ENCODE data around the gene FHAD1.
"Not testable (repeated sequence)": the region's sequence is repeated elsewhere in the genome, so short reads cannot be mapped to it uniquely, and the experiment has no call there.

FHAD1 gene

DNA sequence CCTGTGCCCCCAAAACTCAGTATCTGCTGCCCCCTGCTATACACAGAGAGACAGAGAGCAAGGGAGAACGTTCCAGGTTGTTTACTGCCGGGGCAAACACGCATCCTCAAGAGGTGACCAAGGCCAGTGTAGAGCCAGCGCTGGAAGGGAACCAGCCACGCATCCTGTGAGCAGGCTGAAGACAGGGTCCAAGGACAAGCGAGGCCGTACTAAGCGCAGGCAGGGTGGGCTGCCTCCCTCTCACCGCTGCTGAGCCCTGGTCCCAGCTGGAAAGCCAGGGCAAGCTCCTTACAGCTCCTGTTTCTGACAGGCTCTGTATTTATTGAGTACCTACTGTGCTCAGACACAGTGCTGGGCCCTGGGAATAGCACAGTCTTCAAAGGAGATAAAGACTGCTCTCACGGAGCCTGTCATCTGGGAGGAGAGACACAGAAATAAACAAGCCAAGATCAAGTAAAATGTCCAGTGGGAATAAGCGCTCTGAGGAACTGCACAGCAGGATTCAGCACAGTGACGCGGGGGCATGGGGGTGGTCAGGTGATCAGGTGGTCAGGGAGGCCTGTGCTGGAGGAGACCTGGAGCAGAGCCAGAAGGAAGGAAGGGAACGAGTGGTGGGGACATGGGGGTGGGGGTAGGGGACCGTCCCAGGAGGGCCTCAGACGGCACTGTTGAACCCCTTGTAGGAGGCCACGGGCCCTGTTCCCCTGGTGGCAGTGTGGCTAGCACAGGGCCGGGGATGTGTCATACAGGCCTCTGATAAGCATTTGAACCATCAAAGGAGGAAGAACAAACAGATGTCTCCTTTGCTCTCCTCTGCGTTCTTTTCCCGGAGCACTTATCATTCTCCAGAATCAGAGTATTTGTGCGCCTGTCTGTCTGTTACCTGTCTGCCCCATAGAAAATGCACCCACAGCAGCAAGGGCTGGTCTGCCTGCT lies 124.9 kb downstream of the FHAD1 start:
- TF ChIP-seq, protein P1, sequence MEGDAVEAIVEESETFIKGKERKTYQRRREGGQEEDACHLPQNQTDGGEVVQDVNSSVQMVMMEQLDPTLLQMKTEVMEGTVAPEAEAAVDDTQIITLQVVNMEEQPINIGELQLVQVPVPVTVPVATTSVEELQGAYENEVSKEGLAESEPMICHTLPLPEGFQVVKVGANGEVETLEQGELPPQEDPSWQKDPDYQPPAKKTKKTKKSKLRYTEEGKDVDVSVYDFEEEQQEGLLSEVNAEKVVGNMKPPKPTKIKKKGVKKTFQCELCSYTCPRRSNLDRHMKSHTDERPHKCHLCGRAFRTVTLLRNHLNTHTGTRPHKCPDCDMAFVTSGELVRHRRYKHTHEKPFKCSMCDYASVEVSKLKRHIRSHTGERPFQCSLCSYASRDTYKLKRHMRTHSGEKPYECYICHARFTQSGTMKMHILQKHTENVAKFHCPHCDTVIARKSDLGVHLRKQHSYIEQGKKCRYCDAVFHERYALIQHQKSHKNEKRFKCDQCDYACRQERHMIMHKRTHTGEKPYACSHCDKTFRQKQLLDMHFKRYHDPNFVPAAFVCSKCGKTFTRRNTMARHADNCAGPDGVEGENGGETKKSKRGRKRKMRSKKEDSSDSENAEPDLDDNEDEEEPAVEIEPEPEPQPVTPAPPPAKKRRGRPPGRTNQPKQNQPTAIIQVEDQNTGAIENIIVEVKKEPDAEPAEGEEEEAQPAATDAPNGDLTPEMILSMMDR (IDR thresholded peaks at IDR 0.05; ENCODE audit: control insufficient read depth, extremely low read depth, insufficient read depth) = no peak

DNA sequence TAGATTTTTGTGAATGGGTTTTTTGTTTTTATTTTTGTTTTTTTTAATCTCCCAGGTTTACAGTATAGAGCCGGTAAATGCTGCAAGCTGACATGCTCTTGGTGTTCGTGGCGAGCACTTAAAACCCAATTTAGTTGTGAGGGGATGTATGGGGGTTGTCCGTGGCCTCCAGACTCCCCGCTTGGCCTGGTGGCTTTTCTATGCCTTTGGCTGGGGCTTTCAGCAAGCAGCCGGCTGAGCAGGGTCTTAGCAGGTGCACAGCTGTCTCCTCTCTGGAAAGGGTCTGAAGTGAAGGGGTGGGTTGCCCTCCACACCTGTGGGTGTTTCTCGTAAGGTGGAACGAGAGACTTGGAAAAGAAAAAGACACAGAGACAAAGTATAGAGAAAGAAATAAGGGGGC lies 131.7 kb downstream of the FHAD1 start:
- TF ChIP-seq, protein P1 (IDR thresholded peaks at IDR 0.05; ENCODE audit: control insufficient read depth, extremely low read depth, insufficient read depth) = no peak
- DNase-seq (ENCODE audit: low read depth) = no peak
- H3K4me3 ChIP-seq (ENCODE audit: low read depth, low read length) = no peak overlapping the region

More for the DNA sequence above, 124.9 kb downstream of the FHAD1 start:
- DNase-seq (ENCODE audit: low read depth) = no peak
- H3K4me3 ChIP-seq (ENCODE audit: low read depth, low read length) = no peak overlapping the region

DNA sequence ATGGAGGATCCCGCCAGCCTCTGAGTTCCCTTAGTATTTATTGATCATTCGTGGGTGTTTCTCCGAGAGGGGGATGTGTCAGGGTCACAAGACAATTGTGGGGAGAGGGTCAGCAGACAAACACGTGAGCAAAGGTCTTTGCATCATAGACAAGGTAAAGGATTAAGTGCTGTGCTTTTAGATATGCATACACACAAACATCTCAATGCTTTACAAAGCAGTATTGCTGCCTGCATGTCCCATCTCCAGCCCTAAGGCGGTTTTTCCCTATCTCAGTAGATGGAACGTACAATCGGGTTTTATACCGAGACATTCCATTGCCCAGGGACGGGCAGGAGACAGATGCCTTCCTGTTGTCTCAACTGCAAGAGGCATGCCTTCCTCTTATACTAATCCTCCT lies 132.1 kb downstream of the FHAD1 start:
- not testable (repeated sequence) for H3K4me3 ChIP-seq (ENCODE audit: low read depth, low read length); DNase-seq (ENCODE audit: low read depth)

DNA sequence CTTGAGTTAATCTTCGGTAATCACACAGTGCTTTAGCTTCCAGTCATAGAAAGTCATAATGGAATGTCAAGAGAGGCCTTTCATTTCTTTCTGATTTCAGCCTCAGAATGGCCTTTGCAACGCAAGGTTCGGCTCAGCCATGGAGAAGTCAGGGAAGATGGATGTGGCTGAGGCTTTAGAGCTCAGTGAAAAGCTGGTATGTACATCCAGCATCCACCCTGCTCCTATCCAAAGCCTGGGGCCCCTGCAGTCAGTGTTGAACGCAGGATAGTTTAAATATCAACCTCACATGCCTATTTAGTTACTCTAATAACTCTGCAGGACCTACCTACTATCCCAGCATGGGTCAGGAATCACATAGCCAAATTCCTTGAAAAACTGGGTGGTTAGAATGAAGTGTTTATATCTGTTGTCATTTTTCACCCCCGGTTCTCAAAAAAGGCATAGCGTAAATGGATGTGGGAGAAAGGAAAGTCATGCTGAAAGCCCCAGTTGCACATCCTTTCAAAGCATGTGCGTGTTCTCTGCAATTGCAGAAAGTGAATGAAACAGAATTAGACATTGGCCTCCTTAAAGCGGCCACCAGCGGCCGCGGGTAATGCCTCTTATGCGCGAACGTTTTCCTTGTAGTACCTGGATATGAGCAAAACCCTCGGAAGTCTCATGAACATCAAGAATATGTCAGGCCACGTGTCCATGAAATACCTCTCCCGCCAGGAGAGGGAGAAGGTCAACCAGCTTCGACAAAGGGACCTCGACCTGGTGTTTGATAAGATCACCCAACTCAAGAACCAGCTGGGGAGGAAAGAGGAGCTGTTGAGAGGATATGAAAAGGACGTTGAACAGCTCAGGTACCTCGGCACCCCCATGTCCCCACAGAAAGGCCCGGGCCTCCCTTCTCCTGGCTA lies 133.8 kb downstream of the FHAD1 start:
- TF ChIP-seq, protein P1 (IDR thresholded peaks at IDR 0.05; ENCODE audit: control insufficient read depth, extremely low read depth, insufficient read depth) = no peak
- no peak for DNase-seq (ENCODE audit: low read depth)
- H3K4me3 ChIP-seq (ENCODE audit: low read depth, low read length) = no peak overlapping the region

DNA sequence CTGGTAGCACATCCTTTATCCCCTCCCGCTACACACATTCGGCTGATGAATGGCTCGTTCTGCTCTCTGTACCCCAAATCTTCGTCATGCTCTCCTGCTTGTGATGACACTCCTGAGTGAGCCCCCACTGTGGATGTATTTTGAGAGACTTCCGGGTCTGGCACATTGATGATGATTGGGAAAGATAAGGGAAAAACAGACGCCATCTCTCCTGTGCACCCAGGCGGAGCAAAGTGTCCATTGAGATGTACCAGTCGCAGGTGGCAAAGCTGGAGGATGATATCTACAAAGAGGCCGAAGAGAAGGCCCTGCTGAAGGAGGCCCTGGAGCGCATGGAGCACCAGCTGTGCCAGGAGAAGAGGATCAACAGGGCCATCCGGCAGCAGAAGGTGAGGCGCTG lies 134.8 kb downstream of the FHAD1 start:
- DNase-seq (ENCODE audit: low read depth) = no peak
- TF ChIP-seq, protein P1 (IDR thresholded peaks at IDR 0.05; ENCODE audit: control insufficient read depth, extremely low read depth, insufficient read depth) = no peak
- no peak overlapping the region for H3K4me3 ChIP-seq (ENCODE audit: low read depth, low read length)

DNA sequence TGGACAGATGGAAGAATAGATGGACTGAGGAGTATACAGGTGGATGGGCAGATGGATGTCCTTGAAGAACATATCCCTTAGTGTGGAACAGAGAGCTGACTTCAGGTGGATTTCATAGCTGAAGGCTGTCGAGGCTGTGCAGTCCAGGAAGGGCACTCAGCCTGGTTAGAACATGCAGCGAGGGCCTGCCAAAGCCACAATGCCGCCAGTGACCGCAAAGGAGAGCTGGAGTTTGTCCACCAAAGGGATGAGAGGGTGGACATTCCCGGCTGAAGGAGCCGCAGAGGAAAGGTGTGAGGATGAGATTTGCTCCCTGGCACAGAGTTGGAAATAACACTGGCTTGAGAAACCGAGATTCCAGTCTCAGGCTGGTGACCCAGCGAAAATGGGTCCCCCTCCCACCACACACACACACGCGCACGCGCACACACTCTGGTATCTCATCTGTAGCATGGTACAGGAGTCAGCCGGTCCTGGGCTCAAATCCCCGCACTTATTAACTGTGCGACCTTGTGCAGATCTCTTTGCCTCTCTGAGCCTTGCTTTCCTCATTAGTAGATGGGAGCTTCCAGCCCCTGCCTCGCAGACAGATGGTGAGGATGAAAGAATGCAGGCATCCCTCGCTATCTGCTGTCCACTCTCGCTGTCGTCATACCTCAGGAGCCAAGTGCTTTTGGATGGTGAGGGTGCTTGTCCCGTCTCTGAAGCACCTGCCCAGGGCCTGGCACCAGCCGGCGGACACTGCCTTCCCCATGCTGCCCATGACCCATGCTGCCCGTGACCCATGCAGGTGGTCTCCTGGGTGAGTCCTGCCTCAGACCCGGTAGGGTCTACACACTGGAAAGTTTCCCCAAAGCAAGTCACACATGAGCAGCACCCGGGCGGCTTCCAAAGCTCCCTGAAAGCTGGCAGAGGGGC lies 135.8 kb downstream of the FHAD1 start:
- DNase-seq (ENCODE audit: low read depth) = no peak
- TF ChIP-seq, protein P1 (IDR thresholded peaks at IDR 0.05; ENCODE audit: control insufficient read depth, extremely low read depth, insufficient read depth) = no peak
- H3K4me3 ChIP-seq (ENCODE audit: low read depth, low read length) = no peak overlapping the region
